ENCODE measurements around the gene PAX2. TPM values are rescaled to one million over a fixed set of nuclear protein-coding genes. Genes with fewer than 3 reads are reported as not detected.

The PAX2 gene
- polyA plus RNA-seq, 3 donors = not detected

- Histone ChIP-seq H3K27me3 (ENCODE audit: control insufficient read depth in 2 of 2, insufficient read depth in 2 of 2, low read length in 2 of 2) (peaks cover 85 to 97% of the 10 kb centered on the region in 2 donors), H3K36me3 (replicated peaks in 1 of 2; ENCODE audit: control insufficient read depth in 1 of 2, insufficient read depth in 2 of 2, low read length in 2 of 2) (no peaks in the 10 kb centered on the region), H4K20me1 (ENCODE audit: insufficient read depth, low read length) (no peaks in the 10 kb centered on the region), H2AFZ (ENCODE audit: insufficient read depth, low read depth, low read length, poor library complexity, severe bottlenecking) (no peak overlapping the region), H3K9me3 (replicated peaks in 1 of 2; ENCODE audit: control insufficient read depth in 1 of 2, insufficient read depth in 1 of 2, low read length in 2 of 2) (peaks cover 6 to 37% of the 10 kb centered on the region in 2 donors), H3K4me1 (ENCODE audit: control insufficient read depth in 1 of 2, insufficient read depth in 2 of 2, low read length in 2 of 2) (peaks cover 24 to 29% of the 10 kb centered on the region in 2 donors), H3K4me2 (replicated peaks; ENCODE audit: extremely low read depth, low read length, poor library complexity, severe bottlenecking) (no peak overlapping the region), H3K79me2 (ENCODE audit: insufficient read depth, low read length) (no peaks in the 10 kb centered on the region), H3K4me3 (replicated peaks in 1 of 3; ENCODE audit: low read depth in 2 of 3, low read length in 3 of 3) (no peak overlapping the region), H3K27ac (ENCODE audit: low read depth in 1 of 2, low read length in 2 of 2) (no peak overlapping the region), H3K9ac (ENCODE audit: insufficient read depth, low read length, poor library complexity, severe bottlenecking) (no peak overlapping the region)
- Mint-ChIP-seq H3K27ac (no peak overlapping the region), H3K9me3 (peaks cover 0 to 24% (median 18%) of the 10 kb centered on the region in 7 donors), H3K27me3 (ENCODE audit: low read depth in 3 of 3) (peaks cover 95 to 99% (median 96%) of the 10 kb centered on the region in 3 donors), H3K36me3 (peaks cover 4 to 20% of the 10 kb centered on the region in 2 donors), H3K4me3 (peak overlapping the region in 1 of 2 donors; percentile 89), H3K4me1 (peaks cover 34% of the 10 kb centered on the region)
- DNase-seq = no peak
- no peak for TF ChIP-seq CTCF (IDR thresholded peaks at IDR 0.05)
- 100% methylated on average over 1 of the region's 2 CpGs for WGBS (ENCODE audit: insufficient coverage)
- intact Hi-C loops (cut with micrococcal nuclease) = loop anchor here in 1 of 2 donors (10.0 kb wide), 1 partner anchor 167 kb away; no protein-coding TSS in a partner anchor
These were observed 13.2 kb upstream of the PAX2 start for GRCh38 chr10:100732241-100732596.

GRCh38 chr10:100733329-100733728 is 12.1 kb upstream of the PAX2 start:
- peaks cover 85 to 97% of the 10 kb centered on the region in 2 donors for H3K27me3 ChIP-seq (ENCODE audit: control insufficient read depth in 2 of 2, insufficient read depth in 2 of 2, low read length in 2 of 2)

More at GRCh38 chr10:100733329-100733728, 12.1 kb upstream of the PAX2 start:
- Mint-ChIP-seq H3K4me1 (peaks cover 44% of the 10 kb centered on the region), H3K9me3 (peaks cover 0 to 28% (median 16%) of the 10 kb centered on the region in 7 donors), H3K36me3 (peaks cover 4 to 22% of the 10 kb centered on the region in 2 donors), H3K4me3 (peak overlapping the region in 1 of 2 donors; percentile 61), H3K27ac (no peak overlapping the region), H3K27me3 (ENCODE audit: low read depth in 3 of 3) (peaks cover 95 to 99% (median 96%) of the 10 kb centered on the region in 3 donors)
- intact Hi-C loops (cut with micrococcal nuclease) = loop anchor here in 1 of 2 donors (10.0 kb wide), 1 partner anchor 169 kb away; no protein-coding TSS in a partner anchor
- no peaks in the 10 kb centered on the region for H3K36me3 ChIP-seq (replicated peaks in 1 of 2; ENCODE audit: control insufficient read depth in 1 of 2, insufficient read depth in 2 of 2, low read length in 2 of 2)
- H2AFZ ChIP-seq (ENCODE audit: insufficient read depth, low read depth, low read length, poor library complexity, severe bottlenecking) = no peak overlapping the region
- DNase-seq = no peak
- no peaks in the 10 kb centered on the region for H4K20me1 ChIP-seq (ENCODE audit: insufficient read depth, low read length)
- H3K4me2 ChIP-seq (replicated peaks; ENCODE audit: extremely low read depth, low read length, poor library complexity, severe bottlenecking) = no peak overlapping the region
- no peaks in the 10 kb centered on the region for H3K79me2 ChIP-seq (ENCODE audit: insufficient read depth, low read length)
- TF ChIP-seq CTCF (IDR thresholded peaks at IDR 0.05) = no peak
- no peak overlapping the region for H3K4me3 ChIP-seq (replicated peaks in 1 of 3; ENCODE audit: low read depth in 2 of 3, low read length in 3 of 3)
- H3K9me3 ChIP-seq (replicated peaks in 1 of 2; ENCODE audit: control insufficient read depth in 1 of 2, insufficient read depth in 1 of 2, low read length in 2 of 2) = peaks cover 6 to 41% of the 10 kb centered on the region in 2 donors
- no peak overlapping the region for H3K27ac ChIP-seq (ENCODE audit: low read depth in 1 of 2, low read length in 2 of 2)
- no peak overlapping the region for H3K9ac ChIP-seq (ENCODE audit: insufficient read depth, low read length, poor library complexity, severe bottlenecking)
- peaks cover 26 to 29% of the 10 kb centered on the region in 2 donors for H3K4me1 ChIP-seq (ENCODE audit: control insufficient read depth in 1 of 2, insufficient read depth in 2 of 2, low read length in 2 of 2)
- 97% methylated on average over 6 of the region's 6 CpGs for WGBS (ENCODE audit: insufficient coverage)

Measured in CD14-positive monocyte (primary cell).